GM12891 (cell line): ENCODE results near the gene NMRAL1.

Source experiments
- DNase-seq: peaks from one replicate; pipeline ENCODE4 v3.0.0; 2011; ENCODE audit warnings: low spot score; ENCODE audit not compliant: insufficient read length
- FAIRE-seq: peaks from 2 replicates; lab custom pipeline; 2011; peaks lifted over from hg19 to GRCh38; lab: Jason Lieb, UNC
- PAX5 ChIP-seq: IDR thresholded peaks from 2 replicates; pipeline ENCODE4 v1.6.1; 2011; ENCODE audit warnings: low read length, moderate library complexity, mild to moderate bottlenecking; ENCODE audit not compliant: insufficient read depth, severe bottlenecking
- POLR2A ChIP-seq: IDR thresholded peaks from 2 replicates; pipeline ENCODE4 v1.6.1; 2011; ENCODE audit warnings: low read depth, low read length, control low read depth
- POLR2AphosphoS5 ChIP-seq: IDR thresholded peaks from 2 replicates; pipeline ENCODE4 v1.6.1; 2011; ENCODE audit warnings: low read depth, low read length, control low read depth
- POU2F2 ChIP-seq: IDR thresholded peaks from 2 replicates; pipeline ENCODE4 v1.6.1; 2011; ENCODE audit warnings: low read depth, mild to moderate bottlenecking, control low read depth, low read length, moderate library complexity
- SPI1 ChIP-seq: IDR thresholded peaks from 2 replicates; pipeline ENCODE4 v1.6.1; 2011; ENCODE audit warnings: low read depth, low read length, control low read depth
- TAF1 ChIP-seq: IDR thresholded peaks from 2 replicates; pipeline ENCODE4 v1.6.1; 2011; ENCODE audit warnings: low read depth, low read length, control low read depth

NMRAL1 gene

GRCh38 chr16:4431023-4431422, 43.4 kb downstream of the NMRAL1 start:
- TF ChIP-seq PAX5 (no peak), POLR2AphosphoS5 (no peak), TAF1 (no peak), SPI1 (no peak), POLR2A (no peak), POU2F2 (no peak)
- DNase-seq (no peak), FAIRE-seq (no peak)

DNA sequence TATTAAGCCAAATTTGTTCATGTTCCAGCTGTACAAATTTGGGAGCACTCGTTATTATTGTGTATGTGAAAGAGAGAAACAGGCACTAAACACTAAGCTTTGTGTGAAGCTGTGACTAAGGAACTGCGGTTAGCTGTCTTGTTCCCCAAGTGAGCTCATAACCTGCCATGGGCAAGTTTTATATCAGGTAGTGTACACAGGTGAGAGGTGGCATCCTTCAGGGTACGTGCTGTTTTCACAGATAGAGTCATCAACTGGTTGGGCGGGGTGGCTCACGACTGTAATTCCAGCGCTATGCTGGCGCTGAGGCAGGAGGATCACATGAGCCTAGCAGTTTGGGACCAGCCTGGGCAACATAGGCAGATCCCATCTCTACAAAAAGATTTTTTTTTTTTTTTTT, 45.9 kb downstream of the NMRAL1 start:
- FAIRE-seq (no peak), DNase-seq (no peak)
- no peak for TF ChIP-seq POU2F2
- no peak for TF ChIP-seq POLR2A
- TF ChIP-seq SPI1: no peak
- TF ChIP-seq PAX5: no peak
- no peak for TF ChIP-seq TAF1
- no peak for TF ChIP-seq POLR2AphosphoS5

DNA sequence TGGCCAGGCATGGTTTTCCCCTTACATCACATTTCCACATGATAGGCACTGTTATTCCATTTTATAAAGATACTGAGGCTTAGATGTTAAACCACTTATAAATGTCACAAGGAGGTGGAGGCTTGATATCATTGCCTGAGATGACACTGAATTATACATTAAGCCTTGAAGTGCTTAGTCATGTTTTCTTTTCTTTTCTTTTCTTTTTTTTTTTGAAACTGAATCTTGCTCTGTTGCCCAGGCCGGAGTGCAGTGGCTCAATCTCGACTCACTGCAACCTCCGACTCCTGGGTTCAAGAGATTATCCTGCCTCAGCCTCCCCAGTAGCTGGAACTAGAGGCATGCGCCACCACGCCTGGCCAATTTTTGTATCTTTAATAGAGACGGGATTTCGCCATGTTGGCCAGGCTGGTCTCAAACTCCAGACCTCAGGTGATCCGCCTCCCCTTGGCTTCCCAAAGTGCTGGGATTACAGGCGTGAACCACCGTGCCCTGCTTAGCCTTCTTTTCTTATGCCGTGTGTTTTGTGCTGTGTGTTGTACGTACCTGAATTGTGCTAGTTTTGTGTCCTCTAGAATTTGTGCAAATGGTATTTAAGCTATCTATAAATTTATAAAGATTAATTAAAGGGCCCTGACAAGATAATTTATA, 47.6 kb downstream of the NMRAL1 start:
- DNase-seq (no peak), FAIRE-seq (no peak)
- no peak for TF ChIP-seq POLR2AphosphoS5
- TF ChIP-seq PAX5: no peak
- TF ChIP-seq POU2F2: no peak
- no peak for TF ChIP-seq POLR2A
- TF ChIP-seq SPI1: no peak
- TF ChIP-seq TAF1: no peak

DNA sequence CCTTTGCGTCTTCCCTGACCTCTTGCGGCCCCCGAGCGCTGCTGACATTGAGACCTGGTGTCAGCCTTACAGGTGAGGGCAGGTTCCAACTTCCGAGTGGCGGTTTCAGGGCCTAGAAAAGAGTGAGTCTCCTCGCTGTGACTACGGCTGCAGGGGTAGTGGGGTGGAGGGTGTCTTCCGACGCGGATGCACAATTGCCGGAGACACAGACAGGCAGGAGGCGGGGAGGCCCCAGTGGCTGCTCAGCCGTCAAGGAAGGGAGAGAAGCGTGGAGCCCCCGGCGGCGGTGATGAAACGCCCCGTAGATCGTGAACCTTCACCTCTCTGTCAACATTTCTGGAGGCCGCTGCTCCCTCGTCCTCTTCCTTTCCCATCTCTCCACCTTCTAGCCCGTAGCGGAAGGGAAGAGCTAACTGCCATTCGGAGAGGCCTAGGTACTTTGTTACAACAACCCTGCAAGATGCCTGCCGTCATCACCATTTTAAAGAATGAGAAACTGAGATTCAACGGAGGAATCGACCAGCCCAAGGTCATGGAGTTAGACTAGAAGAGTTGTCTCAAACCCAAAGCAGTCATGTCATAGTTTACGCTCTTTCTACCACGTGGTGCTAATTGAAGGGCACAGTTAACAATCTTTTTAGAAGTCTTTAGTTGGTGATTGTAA, 48.3 kb downstream of the NMRAL1 start:
- TF ChIP-seq TAF1: no peak
- DNase-seq (no peak), FAIRE-seq (peak; percentile 5)

DNA sequence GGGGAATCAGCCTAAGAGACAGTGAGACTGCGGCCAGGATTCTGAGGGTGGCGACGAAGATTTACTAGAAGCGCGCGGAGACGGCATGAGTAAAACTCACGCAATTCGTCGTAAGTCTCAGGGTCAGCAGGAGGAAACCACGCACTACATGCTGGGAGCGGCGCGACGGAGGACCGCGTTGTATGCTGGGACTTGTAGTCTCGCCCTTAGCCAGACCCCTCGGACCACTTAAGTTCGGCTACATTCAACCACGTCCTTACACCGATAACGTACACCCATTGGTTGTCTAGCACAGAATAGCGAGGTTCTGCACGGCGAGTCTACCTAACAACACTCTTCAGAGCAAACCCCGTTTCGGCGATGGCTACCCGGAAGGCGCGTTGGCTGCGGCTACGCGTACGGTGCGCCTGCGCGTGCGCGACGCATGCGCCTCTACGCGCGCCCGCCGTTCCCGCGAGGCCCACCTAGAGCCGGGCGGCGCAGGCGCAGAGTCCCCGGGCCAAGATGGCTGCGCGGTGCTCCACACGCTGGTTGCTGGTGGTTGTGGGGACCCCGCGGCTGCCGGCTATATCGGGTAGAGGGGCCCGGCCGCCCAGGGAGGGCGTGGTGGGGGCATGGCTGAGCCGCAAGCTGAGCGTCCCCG, 48.9 kb downstream of the NMRAL1 start, which contains the start of gene DNAJA3:
DNAJA3 (plus strand) TSS at position 491 of the 643 bp plus-strand sequence; CDS start at position 505, 14 bp downstream.
- FAIRE-seq: peak; percentile 97
- no peak for TF ChIP-seq SPI1
- TF ChIP-seq TAF1: peak; percentile 99
- 0 out of 2 replicates have a peak, but pooled peaks have one; percentile 17 for TF ChIP-seq POU2F2
- peak; percentile 96 for TF ChIP-seq POLR2AphosphoS5
- TF ChIP-seq POLR2A: peak; percentile 95
- TF ChIP-seq PAX5: no peak
- DNase-seq: peak; percentile 98

- DNase-seq (no peak), FAIRE-seq (no peak)
- TF ChIP-seq POU2F2 (no peak), POLR2AphosphoS5 (no peak), POLR2A (no peak), PAX5 (no peak)
Observed at GRCh38 chr16:4420505-4421105, 53.8 kb downstream of the NMRAL1 start.

GRCh38 chr16:4419402-4419959, 54.9 kb downstream of the NMRAL1 start:
- DNase-seq: no peak
- TF ChIP-seq PAX5 (no peak), POU2F2 (no peak), SPI1 (no peak), TAF1 (no peak), POLR2A (no peak), POLR2AphosphoS5 (no peak)
- FAIRE-seq: no peak

DNA sequence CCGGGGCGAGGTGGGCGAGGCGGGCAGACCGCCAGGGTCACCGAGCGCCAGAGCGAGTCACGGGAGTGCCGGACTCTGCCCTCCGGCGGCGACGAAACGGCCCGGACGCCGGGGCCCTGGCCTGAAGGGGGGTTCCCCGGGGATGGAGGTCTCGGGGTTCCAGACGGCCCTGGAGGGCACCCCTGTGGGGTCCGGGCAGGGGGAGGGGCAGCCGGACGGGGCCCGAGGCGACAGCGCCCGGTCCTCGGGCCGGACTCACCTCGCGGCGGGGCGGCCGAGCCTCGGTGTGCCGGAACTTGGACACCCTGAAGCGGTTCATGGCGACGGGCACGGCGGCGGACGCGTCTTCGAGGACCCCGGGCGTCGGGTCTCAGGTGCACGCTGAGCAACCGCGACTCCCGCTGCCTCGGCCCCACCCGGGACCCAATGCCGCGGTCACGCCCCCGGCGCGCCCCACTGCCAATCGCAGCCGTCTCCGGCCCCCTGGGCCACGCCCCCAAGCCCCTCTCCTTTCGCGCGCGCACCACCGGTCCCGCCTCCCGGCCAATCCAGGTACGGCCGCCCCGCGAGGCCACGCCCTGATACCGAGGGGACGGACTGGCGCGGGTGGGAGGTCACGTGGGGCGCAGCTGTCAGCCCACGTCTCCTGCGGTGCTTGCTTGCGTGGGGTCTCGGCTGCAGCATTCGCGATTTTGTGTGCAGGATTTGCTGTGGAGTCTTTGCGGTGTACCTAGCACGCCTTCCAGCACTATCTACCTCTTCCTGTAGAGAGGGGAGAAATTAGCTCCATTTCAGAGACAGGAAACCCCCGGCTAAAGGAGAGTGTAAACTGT, 58.0 kb downstream of the NMRAL1 start, which contains the start of gene CORO7:
CORO7 (minus strand) TSS at position 397 of the 833 bp plus-strand sequence; CDS start at position 319, 78 bp downstream.
- FAIRE-seq: peak; percentile 92
- peak; percentile 56; the same call in 1 of the 2 replicates for TF ChIP-seq POLR2A
- TF ChIP-seq POU2F2: no peak
- peak; percentile 28 for TF ChIP-seq PAX5
- TF ChIP-seq TAF1: peak; percentile 30; the same call in 1 of the 2 replicates
- peak; percentile 59 for TF ChIP-seq POLR2AphosphoS5
- DNase-seq: peak; percentile 93
